ENCODE measurements around the gene NPAS3. TPM values are rescaled to one million over a fixed set of nuclear protein-coding genes. Genes with fewer than 3 reads are reported as not detected.

NPAS3 gene
- total RNA-seq, 4 donors from 2014 or later: 4.0 to 12.2 (median 5.6) TPM

DNA sequence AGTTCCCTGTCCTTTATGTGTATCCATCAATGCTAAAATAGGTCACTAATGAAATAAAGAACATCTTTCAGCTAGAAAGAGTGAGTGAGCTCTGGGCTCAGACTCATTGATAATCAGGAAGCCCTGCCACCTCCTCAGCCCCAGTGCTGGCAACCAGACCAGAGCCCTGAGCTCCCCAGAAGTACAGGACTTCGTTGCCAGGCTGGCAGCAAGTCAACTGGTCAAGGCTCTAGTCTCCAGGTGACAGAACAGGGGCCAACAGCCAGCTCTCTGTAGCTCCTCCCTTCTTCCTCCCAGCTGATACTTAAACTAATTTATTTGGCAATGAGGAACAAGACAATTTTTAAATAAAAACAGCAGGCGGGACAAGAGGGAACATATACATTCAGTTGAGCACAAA, 866.9 kb downstream of the NPAS3 start:
- no peaks in the 10 kb centered on the region for H3K4me1 ChIP-seq
- H3K4me3 ChIP-seq (replicated peaks in 1 of 3): no peak overlapping the region
- peak; percentile 15 to 45 for DNase-seq
- intact Hi-C loops (cut with DNase I): no loop called here
- H3K27ac ChIP-seq: no peak overlapping the region
- H3K27me3 ChIP-seq: no peaks in the 10 kb centered on the region
- H3K9me3 ChIP-seq: no peaks in the 10 kb centered on the region
- H3K36me3 ChIP-seq: no peaks in the 10 kb centered on the region
- TF ChIP-seq, protein P1, sequence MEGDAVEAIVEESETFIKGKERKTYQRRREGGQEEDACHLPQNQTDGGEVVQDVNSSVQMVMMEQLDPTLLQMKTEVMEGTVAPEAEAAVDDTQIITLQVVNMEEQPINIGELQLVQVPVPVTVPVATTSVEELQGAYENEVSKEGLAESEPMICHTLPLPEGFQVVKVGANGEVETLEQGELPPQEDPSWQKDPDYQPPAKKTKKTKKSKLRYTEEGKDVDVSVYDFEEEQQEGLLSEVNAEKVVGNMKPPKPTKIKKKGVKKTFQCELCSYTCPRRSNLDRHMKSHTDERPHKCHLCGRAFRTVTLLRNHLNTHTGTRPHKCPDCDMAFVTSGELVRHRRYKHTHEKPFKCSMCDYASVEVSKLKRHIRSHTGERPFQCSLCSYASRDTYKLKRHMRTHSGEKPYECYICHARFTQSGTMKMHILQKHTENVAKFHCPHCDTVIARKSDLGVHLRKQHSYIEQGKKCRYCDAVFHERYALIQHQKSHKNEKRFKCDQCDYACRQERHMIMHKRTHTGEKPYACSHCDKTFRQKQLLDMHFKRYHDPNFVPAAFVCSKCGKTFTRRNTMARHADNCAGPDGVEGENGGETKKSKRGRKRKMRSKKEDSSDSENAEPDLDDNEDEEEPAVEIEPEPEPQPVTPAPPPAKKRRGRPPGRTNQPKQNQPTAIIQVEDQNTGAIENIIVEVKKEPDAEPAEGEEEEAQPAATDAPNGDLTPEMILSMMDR (IDR thresholded peaks at IDR 0.05): no peak
- TF ChIP-seq POLR2A (IDR thresholded peaks at IDR 0.05): no peak
- WGBS, 2 donors: 25 to 76% methylated on average over 2 of the region's 2 CpGs

DNA sequence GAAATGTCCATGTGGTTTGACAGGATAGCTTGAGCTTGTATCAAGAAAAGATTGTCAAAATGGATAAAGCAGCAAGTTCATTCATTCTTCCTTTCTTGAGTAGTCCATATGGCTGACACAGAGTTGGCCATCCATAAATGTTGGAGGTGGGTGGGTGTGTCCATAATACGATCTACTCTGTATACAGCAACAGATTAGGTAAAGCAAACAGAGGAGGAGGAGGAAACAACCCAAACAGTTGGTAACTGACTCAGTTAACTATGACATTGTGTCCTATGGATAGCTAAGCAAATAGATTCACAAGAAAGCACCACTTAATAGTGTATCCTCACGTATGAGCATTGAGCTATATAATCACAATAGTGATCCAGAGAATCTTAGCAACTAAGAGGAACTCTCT, 868.2 kb downstream of the NPAS3 start:
- Histone ChIP-seq H3K4me1 (no peaks in the 10 kb centered on the region), H3K27ac (no peak overlapping the region), H3K27me3 (no peaks in the 10 kb centered on the region), H3K4me3 (replicated peaks in 1 of 3) (no peak overlapping the region), H3K9me3 (no peaks in the 10 kb centered on the region), H3K36me3 (no peaks in the 10 kb centered on the region)
- no peak for TF ChIP-seq POLR2A (IDR thresholded peaks at IDR 0.05)
- TF ChIP-seq, protein P1 (IDR thresholded peaks at IDR 0.05): no peak
- WGBS, 2 donors: 95 to 98% methylated on average over 2 of the region's 2 CpGs
- DNase-seq: no peak
- intact Hi-C loops (cut with DNase I): no loop called here

DNA sequence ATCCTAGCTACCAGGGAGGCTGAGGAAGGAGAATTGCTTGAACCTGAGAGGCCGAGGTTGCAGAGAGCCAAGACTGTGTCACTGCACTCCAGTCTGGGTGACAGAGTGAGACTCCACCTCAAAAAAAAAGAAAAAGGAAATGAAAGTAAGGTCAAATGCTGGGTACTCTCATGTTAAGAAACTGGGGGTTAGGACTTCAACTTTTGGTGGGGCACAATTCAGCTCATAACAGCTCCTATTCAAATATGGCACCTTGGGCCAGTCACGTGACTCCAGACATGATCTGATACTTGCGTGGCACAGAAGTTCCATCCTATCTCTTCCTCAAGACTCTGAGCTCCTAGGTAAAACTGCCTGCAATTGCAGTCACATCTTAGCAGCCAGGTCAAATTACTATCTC, 869.5 kb downstream of the NPAS3 start:
- no peak overlapping the region for H3K27ac ChIP-seq
- TF ChIP-seq, protein P1 (IDR thresholded peaks at IDR 0.05): no peak

DNA sequence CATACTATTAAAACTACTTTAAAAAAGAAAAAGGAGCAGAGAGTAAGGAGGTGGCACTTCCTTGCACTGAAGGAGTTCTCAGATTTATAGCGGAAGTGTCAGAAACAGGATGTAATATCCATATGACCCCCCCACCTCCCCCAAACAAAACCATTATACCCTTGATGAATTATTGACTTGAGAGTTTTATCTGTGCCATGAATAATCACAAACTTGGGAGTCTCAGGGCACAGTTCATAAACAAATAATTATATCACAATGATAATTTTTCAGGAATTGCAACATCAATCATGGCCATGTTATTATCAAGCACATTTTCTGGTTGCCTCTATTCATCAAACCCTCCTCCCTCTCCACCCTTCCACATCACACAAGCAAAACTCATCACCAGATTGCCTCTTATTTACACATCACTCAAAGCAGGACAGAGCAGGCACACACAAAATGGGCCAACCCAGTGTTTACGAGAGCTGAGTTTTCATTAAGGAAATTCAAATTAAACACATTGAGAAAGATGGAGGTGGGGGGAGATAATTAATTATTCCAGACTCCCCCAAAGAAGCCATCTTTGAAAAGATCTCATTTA, 870.8 kb downstream of the NPAS3 start:
- intact Hi-C loops (cut with DNase I): no loop called here

More for the DNA sequence above, 869.5 kb downstream of the NPAS3 start:
- WGBS, 2 donors: 63 to 67% methylated on average over 3 of the region's 3 CpGs
- intact Hi-C loops (cut with DNase I): no loop called here
- no peak for DNase-seq
- Histone ChIP-seq H3K9me3 (no peaks in the 10 kb centered on the region), H3K4me1 (no peaks in the 10 kb centered on the region), H3K27me3 (no peaks in the 10 kb centered on the region), H3K36me3 (no peaks in the 10 kb centered on the region), H3K4me3 (replicated peaks in 1 of 3) (no peak overlapping the region)

DNA sequence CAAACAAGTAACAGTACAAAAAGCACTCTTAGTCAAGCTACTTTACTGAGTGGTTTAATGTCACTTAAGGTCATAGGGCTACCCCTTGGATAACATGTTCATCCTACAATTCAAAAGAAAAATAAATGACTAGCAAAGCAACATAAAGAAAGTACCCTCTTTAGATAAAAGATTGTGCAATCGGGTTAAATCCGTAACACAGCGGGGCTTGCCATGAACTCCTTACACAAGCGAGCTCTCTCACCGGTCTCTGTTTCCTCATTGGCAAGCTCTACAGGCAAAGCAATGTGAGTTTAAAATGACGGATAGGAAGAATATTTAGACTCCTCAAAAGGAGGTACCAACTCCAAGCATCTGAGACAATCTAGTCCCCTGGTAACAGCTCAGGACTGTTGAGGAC, 871.6 kb downstream of the NPAS3 start:
- TF ChIP-seq, protein P1 (IDR thresholded peaks at IDR 0.05): no peak
- no peak for TF ChIP-seq POLR2A (IDR thresholded peaks at IDR 0.05)
- no peak overlapping the region for H3K4me3 ChIP-seq (replicated peaks in 1 of 3)
- intact Hi-C loops (cut with DNase I): no loop called here
- no peaks in the 10 kb centered on the region for H3K4me1 ChIP-seq
- H3K27ac ChIP-seq: no peak overlapping the region
- H3K36me3 ChIP-seq: no peaks in the 10 kb centered on the region
- 76% methylated on average over 6 of the region's 6 CpGs for WGBS, 2 donors
- H3K27me3 ChIP-seq: no peaks in the 10 kb centered on the region
- no peaks in the 10 kb centered on the region for H3K9me3 ChIP-seq
- no peak for DNase-seq

More for the DNA sequence above, 870.8 kb downstream of the NPAS3 start:
- no peak for DNase-seq
- no peak overlapping the region for H3K27ac ChIP-seq
- no peak overlapping the region for H3K4me3 ChIP-seq (replicated peaks in 1 of 3)
- H3K4me1 ChIP-seq: no peaks in the 10 kb centered on the region
- no peaks in the 10 kb centered on the region for H3K36me3 ChIP-seq
- TF ChIP-seq POLR2A (IDR thresholded peaks at IDR 0.05): no peak
- TF ChIP-seq, protein P1 (IDR thresholded peaks at IDR 0.05): no peak
- H3K27me3 ChIP-seq: no peaks in the 10 kb centered on the region
- H3K9me3 ChIP-seq: no peaks in the 10 kb centered on the region
- WGBS, 2 donors: 94 to 98% methylated on average over 2 of the region's 2 CpGs
